Suprapubic skin (tissue), 4 donors: Measurements from ENCODE around the gene AUTS2.

Experiments used
- POLR2A ChIP-seq, 2 donors: fragments of 450-650 bp; IDR thresholded peaks; one replicate each; pipeline ENCODE4 v1.6.1; 2017; ENCODE audit warnings: antibody characterized with exemption in 2 of 2, mild to moderate bottlenecking in 2 of 2, moderate library complexity in 2 of 2
- POLR2AphosphoS5 ChIP-seq, 3 donors: sonication (generic); formaldehyde crosslinking; IDR thresholded peaks; one replicate each; pipeline ENCODE4 v1.6.1; 2017; ENCODE audit warnings: antibody characterized with exemption in 3 of 3
- TF ChIP-seq, protein P1 (sequence below), 2 donors: fragments of 200-600 bp in 1 of 2; fragments of 450-650 bp in 1 of 2; sonication (generic) in 1 of 2; IDR thresholded peaks; one replicate each; pipeline ENCODE4 v1.5.1; 2016 to 2019; ENCODE audit warnings: antibody characterized with exemption in 2 of 2, mild to moderate bottlenecking in 1 of 2, moderate library complexity in 1 of 2

DNA sequence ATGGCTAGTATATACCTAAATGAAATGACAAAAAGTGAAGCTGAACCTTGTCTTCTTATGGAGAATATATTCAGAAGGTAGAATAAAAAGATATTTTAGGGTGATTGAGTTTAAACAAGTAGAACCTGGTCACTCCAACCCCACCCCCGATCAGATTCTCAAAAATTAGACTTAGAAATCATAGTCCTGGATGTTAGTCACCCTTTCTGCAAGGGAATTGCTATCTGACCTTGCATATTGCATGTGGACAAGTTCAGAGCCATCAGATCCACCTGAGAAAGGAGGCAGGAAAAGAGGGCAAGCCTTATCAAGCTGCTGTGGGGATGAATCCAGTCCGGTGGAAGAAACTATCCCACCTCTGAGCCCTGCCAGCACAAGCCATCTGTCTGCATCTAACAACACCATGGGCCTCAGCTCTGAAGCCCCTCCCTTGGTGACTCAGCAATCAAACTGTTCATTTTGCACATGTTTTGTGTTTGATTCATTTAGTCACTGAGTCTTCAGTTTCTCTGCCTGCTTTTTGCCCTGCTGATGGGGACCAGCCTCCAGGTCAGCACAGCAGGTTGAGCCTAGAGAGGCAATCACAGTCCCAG is 727.3 kb downstream of the AUTS2 start:
- TF ChIP-seq, protein P1, sequence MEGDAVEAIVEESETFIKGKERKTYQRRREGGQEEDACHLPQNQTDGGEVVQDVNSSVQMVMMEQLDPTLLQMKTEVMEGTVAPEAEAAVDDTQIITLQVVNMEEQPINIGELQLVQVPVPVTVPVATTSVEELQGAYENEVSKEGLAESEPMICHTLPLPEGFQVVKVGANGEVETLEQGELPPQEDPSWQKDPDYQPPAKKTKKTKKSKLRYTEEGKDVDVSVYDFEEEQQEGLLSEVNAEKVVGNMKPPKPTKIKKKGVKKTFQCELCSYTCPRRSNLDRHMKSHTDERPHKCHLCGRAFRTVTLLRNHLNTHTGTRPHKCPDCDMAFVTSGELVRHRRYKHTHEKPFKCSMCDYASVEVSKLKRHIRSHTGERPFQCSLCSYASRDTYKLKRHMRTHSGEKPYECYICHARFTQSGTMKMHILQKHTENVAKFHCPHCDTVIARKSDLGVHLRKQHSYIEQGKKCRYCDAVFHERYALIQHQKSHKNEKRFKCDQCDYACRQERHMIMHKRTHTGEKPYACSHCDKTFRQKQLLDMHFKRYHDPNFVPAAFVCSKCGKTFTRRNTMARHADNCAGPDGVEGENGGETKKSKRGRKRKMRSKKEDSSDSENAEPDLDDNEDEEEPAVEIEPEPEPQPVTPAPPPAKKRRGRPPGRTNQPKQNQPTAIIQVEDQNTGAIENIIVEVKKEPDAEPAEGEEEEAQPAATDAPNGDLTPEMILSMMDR (IDR thresholded peaks at IDR 0.05) = no peak
- TF ChIP-seq POLR2A (IDR thresholded peaks at IDR 0.05) (no peak), POLR2AphosphoS5 (IDR thresholded peaks at IDR 0.05) (no peak)
